GM12878 (cell line): ENCODE results near the gene SLC38A5. TPM values are rescaled to one million over a fixed set of nuclear protein-coding genes. Genes with fewer than 3 reads are reported as not detected.

Source experiments
- ATAC-seq: fragments of 200-7000 bp; cut with Tn5 transposase; 3 replicates; pipeline ENCODE4 v1.9.1; 2020; ENCODE audit warnings: mild to moderate bottlenecking, moderate library complexity
- BruUV-seq: library from RNA; stranded (reverse); fragments of 400-500 nt; replicated peaks from 2 replicates; lab custom pipeline; 2021; lab: Mats Ljungman, UMichigan
- CTCF ChIA-PET: fragments of 300-600 bp; sonication (Branson Sonifier 250); formaldehyde crosslinking; extraction: SDS; loops from one replicate; lab custom pipeline; 2021; ENCODE audit warnings: inconsistent platforms; lab: Yijun Ruan, JAX
- POLR2A ChIA-PET: fragments of 350-600 bp; formaldehyde crosslinking; extraction: SDS; loops from one replicate; lab custom pipeline; 2021; ENCODE audit warnings: inconsistent platforms; lab: Charles Lee
- RAD21 ChIA-PET: fragments of 300-600 bp; sonication (Branson Sonifier 250); formaldehyde crosslinking; loops from one replicate; lab custom pipeline; 2023; ENCODE audit warnings: antibody characterized with exemption; ENCODE audit not compliant: unreplicated experiment; lab: Charles Lee
- SMC1A ChIA-PET: fragments of 300-600 bp; sonication (Branson Sonifier 250); formaldehyde crosslinking; loops from one replicate; lab custom pipeline; 2023; ENCODE audit not compliant: unreplicated experiment, uncharacterized antibody; lab: Charles Lee
- DNase-seq: peaks from one replicate; pipeline ENCODE4 v3.0.0-alpha.2; 2011; ENCODE audit warnings: low read depth, low spot score
- FAIRE-seq: peaks from 3 replicates; lab custom pipeline; 2011; peaks lifted over from hg19 to GRCh38; lab: Jason Lieb, UNC
- H2AFZ ChIP-seq: 2 replicates; pipeline ENCODE4 v1.6.0; 2011; ENCODE audit warnings: low read depth, low read length, control low read depth; ENCODE audit not compliant: control insufficient read depth
- H3K27ac ChIP-seq: 2 replicates; pipeline ENCODE4 v1.5.1; 2011; ENCODE audit warnings: control low read depth; ENCODE audit not compliant: control insufficient read depth, insufficient read depth
- H3K27me3 ChIP-seq, 2 experiments: replicated peaks in 1 of 2; 2 replicates each; pipeline versions ENCODE4 v1.6.0 to v1.6.1; 2011; ENCODE audit warnings: low read length in 1 of 2; ENCODE audit not compliant: control insufficient read depth in 2 of 2, insufficient read depth in 2 of 2
- H3K36me3 ChIP-seq, 2 experiments: 2 replicates each; pipeline ENCODE4 v1.5.1; 2011; ENCODE audit warnings: low read length in 1 of 2; ENCODE audit not compliant: control insufficient read depth in 2 of 2, insufficient read depth in 2 of 2
- H3K4me1 ChIP-seq: 2 replicates; pipeline ENCODE4 v1.6.1; 2011; ENCODE audit warnings: mild to moderate bottlenecking, low read length, moderate library complexity, mixed read lengths; ENCODE audit not compliant: control insufficient read depth, insufficient read depth
- H3K4me2 ChIP-seq: 2 replicates; pipeline ENCODE4 v1.6.0; 2011; ENCODE audit warnings: control low read depth; ENCODE audit not compliant: control insufficient read depth, insufficient read depth
- H3K4me3 ChIP-seq: fragments of 200-600 bp; sonication (generic); 2 replicates; pipeline ENCODE4 v1.5.1; 2016
- H3K79me2 ChIP-seq: 2 replicates; pipeline ENCODE4 v1.6.0; 2011; ENCODE audit warnings: low read length; ENCODE audit not compliant: control insufficient read depth, insufficient read depth
- H3K9ac ChIP-seq: 2 replicates; pipeline ENCODE4 v1.8.0; 2011; ENCODE audit warnings: low read length, control low read depth, mixed read lengths; ENCODE audit not compliant: control insufficient read depth, insufficient read depth
- H3K9me3 ChIP-seq: replicated peaks from 3 replicates; pipeline ENCODE4 v1.5.1; 2011; ENCODE audit warnings: mild to moderate bottlenecking, low read length; ENCODE audit not compliant: control insufficient read depth, insufficient read depth
- H4K20me1 ChIP-seq: 2 replicates; pipeline ENCODE4 v1.6.0; 2011; ENCODE audit not compliant: control insufficient read depth, insufficient read depth
- BMI1 ChIP-seq: fragments of 450-650 bp; IDR thresholded peaks from 2 replicates; pipeline ENCODE4 v1.6.1; 2016; ENCODE audit warnings: mild to moderate bottlenecking, moderate library complexity, borderline replicate concordance
- CREB1 ChIP-seq: IDR thresholded peaks from 2 replicates; pipeline ENCODE4 v1.6.1; 2012; ENCODE audit warnings: low read depth, mild to moderate bottlenecking, inconsistent platforms
- NFYA ChIP-seq: IDR thresholded peaks from 2 replicates; pipeline ENCODE4 v1.6.1; 2011; ENCODE audit warnings: low read depth, mild to moderate bottlenecking, low read length, improper control_type of control experiment, borderline replicate concordance
- NRF1 ChIP-seq: conservative IDR thresholded peaks from 2 replicates; pipeline ENCODE4 v1.6.1; 2011; ENCODE audit warnings: mild to moderate bottlenecking, low read depth, low read length, improper control_type of control experiment
- RELA ChIP-seq: fragments of 450-650 bp; IDR thresholded peaks from 2 replicates; pipeline ENCODE4 v1.8.0; 2014; ENCODE audit warnings: borderline replicate concordance; ENCODE audit not compliant: partially characterized antibody
- SMAD1 ChIP-seq: fragments of 450-650 bp; IDR thresholded peaks from 2 replicates; pipeline ENCODE4 v1.6.1; 2018; ENCODE audit warnings: mild to moderate bottlenecking, low read depth; ENCODE audit not compliant: partially characterized antibody
- ZNF217 ChIP-seq: fragments of 450-650 bp; IDR thresholded peaks from 2 replicates; pipeline ENCODE4 v1.6.1; 2017; ENCODE audit warnings: antibody characterized with exemption, mild to moderate bottlenecking
- WGBS: methylation state at CpG from one replicate; pipeline ENCODE4 v1.1.6; 2016; ENCODE audit warnings: low lambda C conversion rate; ENCODE audit not compliant: insufficient replicate concordance, insufficient coverage; ENCODE audit errors: missing lambda C conversion rate; 5-methylcytosine and 5-hydroxymethylcytosine counted together
- in situ Hi-C: fragments of 300-500 bp; cut with MboI; formaldehyde crosslinking; loops from 9 replicates; pipeline ENCODE4 v1.14.3; 2018; ENCODE audit warnings: mixed read lengths
- intact Hi-C: fragments of 100-400 bp; cut with micrococcal nuclease; formaldehyde crosslinking; loops from one replicate; pipeline ENCODE4 v1.14.2; 2022; ENCODE audit not compliant: unreplicated experiment
- polyA plus RNA-seq, 11 experiments: library from polyadenylated mRNA; depleted of rRNA in 4 of 11; unstranded in 6 of 11; stranded (reverse) in 5 of 11; fragments of >200 nt; fragmentation: Nextera tagmentation in 4 of 11; fragmentation: Illumina TruSeq in 1 of 11; extraction: Ambion mirVana in 4 of 11; extraction: Trizol in 1 of 11; gene quantifications; 1 replicate in 1 of 11; 2 replicates in 10 of 11; pipeline versions ENCODE4 v1.2.1 to v1.2.3, GENCODE V29; 2011 to 2016; ENCODE audit warnings: inconsistent platforms in 2 of 11, missing spikeins in 2 of 11, low read depth in 1 of 11
- total RNA-seq, 4 experiments: library from RNA; depleted of rRNA in 3 of 4; stranded (reverse); fragments of >200 nt in 3 of 4; fragmentation: Illumina TruSeq in 1 of 4; extraction: Trizol in 1 of 4; gene quantifications; 2 replicates each; pipeline versions ENCODE4 v1.2.1 to v1.2.3, GENCODE V29; 2013 to 2021
- TF ChIP-seq, protein P1 (sequence below): IDR thresholded peaks from 2 replicates; pipeline ENCODE4 v1.6.1; 2011; ENCODE audit warnings: mild to moderate bottlenecking, low read depth, low read length, moderate library complexity; ENCODE audit not compliant: insufficient replicate concordance
- TF ChIP-seq, protein P2 (sequence below): fragments of 450-650 bp; IDR thresholded peaks from 2 replicates; pipeline ENCODE4 v1.6.1; 2017; ENCODE audit warnings: antibody characterized with exemption, mild to moderate bottlenecking, moderate library complexity
- TF ChIP-seq, protein P3 (sequence below): fragments of 450-650 bp; IDR thresholded peaks from 2 replicates; pipeline ENCODE4 v1.6.1; 2016; ENCODE audit warnings: mild to moderate bottlenecking

SLC38A5 gene
- total and polyA plus RNA-seq, 10 of the 15 experiments (the other 5 are each of a cell fraction or from before 2014, with no cell fraction given): 4.2 to 108 (median 70.6) TPM

DNA sequence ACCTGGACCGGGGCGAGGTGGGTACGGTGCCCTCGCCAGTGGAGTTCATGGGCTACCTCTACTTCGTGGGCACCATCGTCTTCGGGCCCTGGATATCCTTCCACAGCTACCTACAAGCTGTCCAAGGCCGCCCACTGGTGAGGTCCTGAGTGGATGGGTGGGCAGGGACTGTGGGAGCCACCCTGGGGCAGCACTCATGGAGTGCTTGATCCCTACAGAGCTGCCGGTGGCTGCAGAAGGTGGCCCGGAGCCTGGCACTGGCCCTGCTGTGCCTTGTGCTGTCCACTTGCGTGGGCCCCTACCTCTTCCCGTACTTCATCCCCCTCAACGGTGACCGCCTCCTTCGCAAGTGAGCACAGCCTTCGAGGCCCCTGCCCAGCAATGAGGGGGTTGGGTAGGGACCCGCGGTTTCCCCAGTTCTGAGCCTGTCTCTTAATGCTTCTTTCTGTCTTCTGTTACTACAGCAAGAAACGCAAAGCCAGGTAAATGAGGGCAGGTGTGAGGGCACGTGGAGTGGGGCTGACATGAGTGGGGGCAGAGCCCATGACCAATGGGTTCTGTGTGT is 42.4 kb upstream of the SLC38A5 start:
- Histone ChIP-seq H2AFZ (no peak overlapping the region), H3K4me2 (no peak overlapping the region), H3K27ac (no peak overlapping the region), H3K4me3 (no peak overlapping the region), H3K4me1 (no peaks in the 10 kb centered on the region; the same call in 1 of the 2 replicates), H4K20me1 (no peaks in the 10 kb centered on the region), H3K36me3 (no peaks in the 10 kb centered on the region), H3K27me3 (no peaks in the 10 kb centered on the region), H3K9ac (no peak overlapping the region), H3K9me3 (no peaks in the 10 kb centered on the region), H3K79me2 (no peaks in the 10 kb centered on the region)
- no peak for DNase-seq
- ATAC-seq: no peak
- ChIA-PET POLR2A (interaction anchor here (1.4 kb wide), 1 partner anchor 62 kb away, joined by 3 read pairs; the partner anchor contains the start of gene RBM3), SMC1A (interaction anchor here (0.6 kb wide), 1 partner anchor 43 kb away, joined by 3 read pairs; no protein-coding TSS in a partner anchor), CTCF (no interaction called here), RAD21 (no interaction called here)
- FAIRE-seq: no peak
- BruUV-seq: no TSS peak
- intact Hi-C loops: no loop called here
- TF ChIP-seq BMI1 (no peak), CREB1 (no peak), NRF1 (no peak), ZNF217 (no peak), NFYA (no peak)
- in situ Hi-C loops: no loop called here
- WGBS: 66% methylated on average over 20 of the region's 20 CpGs

DNA sequence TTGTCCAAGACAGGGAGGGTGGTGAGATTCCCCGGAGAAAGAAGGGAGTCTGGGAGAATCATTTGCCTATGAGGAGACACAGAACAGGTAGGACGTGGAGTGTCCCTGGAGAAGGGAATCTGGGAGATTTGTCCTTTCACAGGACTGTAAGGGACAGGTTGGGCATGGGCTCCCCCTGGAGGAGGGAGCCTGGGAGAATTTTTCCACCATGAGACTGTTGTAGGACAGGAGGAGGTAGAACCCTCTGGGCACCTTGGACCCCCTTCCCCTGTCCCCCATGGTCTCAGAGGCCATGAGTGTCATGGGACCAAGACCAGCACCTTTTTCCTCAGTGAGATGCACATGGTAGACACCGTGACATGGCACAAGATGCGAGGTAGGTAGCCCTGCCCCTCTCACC is 41.5 kb upstream of the SLC38A5 start:
- BruUV-seq: no TSS peak
- POLR2A ChIA-PET: no interaction called here
- Histone ChIP-seq H3K27ac (no peak overlapping the region), H3K27me3 (no peaks in the 10 kb centered on the region), H3K4me3 (no peak overlapping the region), H2AFZ (no peak overlapping the region), H3K4me1 (no peaks in the 10 kb centered on the region; the same call in 1 of the 2 replicates), H3K36me3 (no peaks in the 10 kb centered on the region), H3K9me3 (no peaks in the 10 kb centered on the region), H3K9ac (no peak overlapping the region), H3K4me2 (no peak overlapping the region), H3K79me2 (no peaks in the 10 kb centered on the region), H4K20me1 (no peaks in the 10 kb centered on the region)
- RAD21 ChIA-PET: no interaction called here
- DNase-seq (no peak), ATAC-seq (no peak), FAIRE-seq (no peak)
- CTCF ChIA-PET: no interaction called here
- 34% methylated on average over 4 of the region's 4 CpGs for WGBS
- in situ Hi-C loops: no loop called here
- intact Hi-C loops: no loop called here
- SMC1A ChIA-PET: no interaction called here
- TF ChIP-seq RELA (no peak), SMAD1 (no peak)
- TF ChIP-seq, protein P1, sequence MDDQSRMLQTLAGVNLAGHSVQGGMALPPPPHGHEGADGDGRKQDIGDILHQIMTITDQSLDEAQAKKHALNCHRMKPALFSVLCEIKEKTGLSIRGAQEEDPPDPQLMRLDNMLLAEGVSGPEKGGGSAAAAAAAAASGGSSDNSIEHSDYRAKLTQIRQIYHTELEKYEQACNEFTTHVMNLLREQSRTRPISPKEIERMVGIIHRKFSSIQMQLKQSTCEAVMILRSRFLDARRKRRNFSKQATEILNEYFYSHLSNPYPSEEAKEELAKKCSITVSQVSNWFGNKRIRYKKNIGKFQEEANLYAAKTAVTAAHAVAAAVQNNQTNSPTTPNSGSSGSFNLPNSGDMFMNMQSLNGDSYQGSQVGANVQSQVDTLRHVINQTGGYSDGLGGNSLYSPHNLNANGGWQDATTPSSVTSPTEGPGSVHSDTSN: no peak
- TF ChIP-seq, protein P2, sequence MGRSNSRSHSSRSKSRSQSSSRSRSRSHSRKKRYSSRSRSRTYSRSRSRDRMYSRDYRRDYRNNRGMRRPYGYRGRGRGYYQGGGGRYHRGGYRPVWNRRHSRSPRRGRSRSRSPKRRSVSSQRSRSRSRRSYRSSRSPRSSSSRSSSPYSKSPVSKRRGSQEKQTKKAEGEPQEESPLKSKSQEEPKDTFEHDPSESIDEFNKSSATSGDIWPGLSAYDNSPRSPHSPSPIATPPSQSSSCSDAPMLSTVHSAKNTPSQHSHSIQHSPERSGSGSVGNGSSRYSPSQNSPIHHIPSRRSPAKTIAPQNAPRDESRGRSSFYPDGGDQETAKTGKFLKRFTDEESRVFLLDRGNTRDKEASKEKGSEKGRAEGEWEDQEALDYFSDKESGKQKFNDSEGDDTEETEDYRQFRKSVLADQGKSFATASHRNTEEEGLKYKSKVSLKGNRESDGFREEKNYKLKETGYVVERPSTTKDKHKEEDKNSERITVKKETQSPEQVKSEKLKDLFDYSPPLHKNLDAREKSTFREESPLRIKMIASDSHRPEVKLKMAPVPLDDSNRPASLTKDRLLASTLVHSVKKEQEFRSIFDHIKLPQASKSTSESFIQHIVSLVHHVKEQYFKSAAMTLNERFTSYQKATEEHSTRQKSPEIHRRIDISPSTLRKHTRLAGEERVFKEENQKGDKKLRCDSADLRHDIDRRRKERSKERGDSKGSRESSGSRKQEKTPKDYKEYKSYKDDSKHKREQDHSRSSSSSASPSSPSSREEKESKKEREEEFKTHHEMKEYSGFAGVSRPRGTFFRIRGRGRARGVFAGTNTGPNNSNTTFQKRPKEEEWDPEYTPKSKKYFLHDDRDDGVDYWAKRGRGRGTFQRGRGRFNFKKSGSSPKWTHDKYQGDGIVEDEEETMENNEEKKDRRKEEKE: no peak
- TF ChIP-seq, protein P3, sequence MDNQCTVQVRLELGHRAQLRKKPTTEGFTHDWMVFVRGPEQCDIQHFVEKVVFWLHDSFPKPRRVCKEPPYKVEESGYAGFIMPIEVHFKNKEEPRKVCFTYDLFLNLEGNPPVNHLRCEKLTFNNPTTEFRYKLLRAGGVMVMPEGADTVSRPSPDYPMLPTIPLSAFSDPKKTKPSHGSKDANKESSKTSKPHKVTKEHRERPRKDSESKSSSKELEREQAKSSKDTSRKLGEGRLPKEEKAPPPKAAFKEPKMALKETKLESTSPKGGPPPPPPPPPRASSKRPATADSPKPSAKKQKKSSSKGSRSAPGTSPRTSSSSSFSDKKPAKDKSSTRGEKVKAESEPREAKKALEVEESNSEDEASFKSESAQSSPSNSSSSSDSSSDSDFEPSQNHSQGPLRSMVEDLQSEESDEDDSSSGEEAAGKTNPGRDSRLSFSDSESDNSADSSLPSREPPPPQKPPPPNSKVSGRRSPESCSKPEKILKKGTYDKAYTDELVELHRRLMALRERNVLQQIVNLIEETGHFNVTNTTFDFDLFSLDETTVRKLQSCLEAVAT: no peak
